ENCODE results near the gene LHX3. TPM values are rescaled to one million over a fixed set of nuclear protein-coding genes. Genes with fewer than 3 reads are reported as not detected.

Gene LHX3
- total RNA-seq, 3 donors from 2014 or later: not detected

- H3K4me3 ChIP-seq: no peak overlapping the region
- no peaks in the 10 kb centered on the region for H3K9me3 ChIP-seq
- DNase-seq (ENCODE audit: low spot score in 2 of 2): no peak
- H3K27ac ChIP-seq: no peak overlapping the region
- intact Hi-C loops (cut with DNase I; ENCODE audit: low total_unique reads): no loop called here
- no peaks in the 10 kb centered on the region for H3K4me1 ChIP-seq
- TF ChIP-seq POLR2A (IDR thresholded peaks at IDR 0.05): no peak
- TF ChIP-seq POLR2AphosphoS5 (IDR thresholded peaks at IDR 0.05): no peak
- TF ChIP-seq CTCF (IDR thresholded peaks at IDR 0.05): no peak
- H3K27me3 ChIP-seq: peaks cover 7 to 97% of the 10 kb centered on the region in 2 donors
- H3K36me3 ChIP-seq: no peaks in the 10 kb centered on the region
Observed at GRCh38 chr9:136192289-136193126, 12.4 kb downstream of the LHX3 start.

GRCh38 chr9:136191960-136192286 is 13.0 kb downstream of the LHX3 start:
- Histone ChIP-seq H3K27ac (no peak overlapping the region), H3K9me3 (no peaks in the 10 kb centered on the region), H3K4me1 (no peaks in the 10 kb centered on the region), H3K4me3 (no peak overlapping the region), H3K36me3 (no peaks in the 10 kb centered on the region), H3K27me3 (peaks cover 7 to 97% of the 10 kb centered on the region in 2 donors)
- TF ChIP-seq POLR2A (IDR thresholded peaks at IDR 0.05) (no peak), CTCF (IDR thresholded peaks at IDR 0.05) (no peak), POLR2AphosphoS5 (IDR thresholded peaks at IDR 0.05) (no peak)
- DNase-seq (ENCODE audit: low spot score in 2 of 2): no peak
- intact Hi-C loops (cut with DNase I; ENCODE audit: low total_unique reads): no loop called here

GRCh38 chr9:136191099-136191959 is 13.6 kb downstream of the LHX3 start:
- Histone ChIP-seq H3K4me3 (no peak overlapping the region), H3K9me3 (no peaks in the 10 kb centered on the region), H3K36me3 (no peaks in the 10 kb centered on the region), H3K4me1 (no peaks in the 10 kb centered on the region), H3K27me3 (peaks cover 7 to 97% of the 10 kb centered on the region in 2 donors), H3K27ac (no peak overlapping the region)
- no peak for DNase-seq (ENCODE audit: low spot score in 2 of 2)
- intact Hi-C loops (cut with DNase I; ENCODE audit: low total_unique reads): no loop called here
- TF ChIP-seq POLR2A (IDR thresholded peaks at IDR 0.05): no peak
- no peak for TF ChIP-seq POLR2AphosphoS5 (IDR thresholded peaks at IDR 0.05)
- no peak for TF ChIP-seq CTCF (IDR thresholded peaks at IDR 0.05)

GRCh38 chr9:136190656-136191055 is 14.3 kb downstream of the LHX3 start:
- Histone ChIP-seq H3K36me3 (no peaks in the 10 kb centered on the region), H3K4me3 (no peak overlapping the region), H3K27me3 (peaks cover 5 to 97% of the 10 kb centered on the region in 2 donors), H3K9me3 (no peaks in the 10 kb centered on the region), H3K27ac (no peak overlapping the region), H3K4me1 (no peaks in the 10 kb centered on the region)
- no peak for TF ChIP-seq CTCF (IDR thresholded peaks at IDR 0.05)
- no peak for TF ChIP-seq POLR2AphosphoS5 (IDR thresholded peaks at IDR 0.05)
- TF ChIP-seq POLR2A (IDR thresholded peaks at IDR 0.05): no peak
- DNase-seq (ENCODE audit: low spot score in 2 of 2): no peak
- intact Hi-C loops (cut with DNase I; ENCODE audit: low total_unique reads): no loop called here

GRCh38 chr9:136190237-136190601 is 14.7 kb downstream of the LHX3 start:
- Histone ChIP-seq H3K27me3 (peaks cover 5 to 97% of the 10 kb centered on the region in 2 donors), H3K4me1 (no peaks in the 10 kb centered on the region), H3K27ac (no peak overlapping the region), H3K36me3 (no peaks in the 10 kb centered on the region), H3K9me3 (no peaks in the 10 kb centered on the region), H3K4me3 (no peak overlapping the region)
- intact Hi-C loops (cut with DNase I; ENCODE audit: low total_unique reads): no loop called here
- TF ChIP-seq POLR2AphosphoS5 (IDR thresholded peaks at IDR 0.05): no peak
- DNase-seq (ENCODE audit: low spot score in 2 of 2): no peak

Measured in breast epithelium (tissue), 4 donors.